Esophagus muscularis mucosa (tissue), 4 donors: ENCODE measurements around the gene SIK3.

Experiments
- CTCF ChIP-seq, 3 experiments: fragments of 200-600 bp in 2 of 3; fragments of 450-650 bp in 1 of 3; sonication (generic) in 2 of 3; IDR thresholded peaks; one replicate each; pipeline ENCODE4 v1.5.1; 2017 to 2019; ENCODE audit warnings: antibody characterized with exemption in 3 of 3, mild to moderate bottlenecking in 2 of 3, moderate library complexity in 1 of 3
- EP300 ChIP-seq: sonication (generic); formaldehyde crosslinking; IDR thresholded peaks from one replicate; pipeline ENCODE4 v1.6.1; 2017; ENCODE audit warnings: antibody characterized with exemption
- POLR2AphosphoS5 ChIP-seq, 2 donors: sonication (generic); formaldehyde crosslinking; IDR thresholded peaks; one replicate each; pipeline ENCODE4 v1.6.1; 2017; ENCODE audit warnings: antibody characterized with exemption in 2 of 2

GRCh38 chr11:116826751-116827431, 271.3 kb downstream of the SIK3 start:
- TF ChIP-seq CTCF (IDR thresholded peaks at IDR 0.05): no peak
- no peak for TF ChIP-seq EP300
- no peak for TF ChIP-seq POLR2AphosphoS5 (IDR thresholded peaks at IDR 0.05)
